Measurements from ENCODE around the gene OGA. TPM values are rescaled to one million over a fixed set of nuclear protein-coding genes. Genes with fewer than 3 reads are reported as not detected.

The OGA gene
- total and polyA plus RNA-seq, 2 donors (not counting 3 experiments of a cell fraction or from before 2014, with no cell fraction given): 30.8 to 118 TPM

- FAIRE-seq: no peak
- POLR2A ChIA-PET: no interaction called here
Observed at GRCh38 chr10:101752241-101752640, 66.0 kb downstream of the OGA start.

More at GRCh38 chr10:101752241-101752640, 66.0 kb downstream of the OGA start:
- BruUV-seq (replicated peaks): no TSS peak
- H4K20me1 ChIP-seq (replicated peaks; ENCODE audit: control insufficient read depth, extremely low read depth, insufficient read depth, low read length): no peaks in the 10 kb centered on the region
- no peak overlapping the region for H3K4me3 ChIP-seq (replicated peaks in 1 of 3; ENCODE audit: insufficient read depth in 1 of 3, low read depth in 1 of 3, low read length in 3 of 3)
- no peaks in the 10 kb centered on the region for H3K9me3 ChIP-seq (replicated peaks; ENCODE audit: control insufficient read depth, insufficient read depth, low read length)
- H3K9me1 ChIP-seq (replicated peaks; ENCODE audit: control insufficient read depth, extremely low read depth, insufficient read depth, low read length): no peaks in the 10 kb centered on the region
- no peak overlapping the region for H2AFZ ChIP-seq (ENCODE audit: low read depth, low read length)
- peaks cover 6 to 15% of the 10 kb centered on the region in 2 experiments for H3K27me3 ChIP-seq (ENCODE audit: control insufficient read depth in 2 of 2, insufficient read depth in 2 of 2, low read length in 2 of 2)
- intact Hi-C loops (cut with micrococcal nuclease) (no loop called here), dilution Hi-C loops (cut with MboI; ENCODE audit: extremely low pct_ligation_motif_present, low sequenced_read_pairs) (no loop called here)
- no peak overlapping the region for H3K27ac ChIP-seq (ENCODE audit: insufficient read depth, low read depth, low read length)
- CTCF ChIA-PET: interaction anchor here (0.6 to 2.3 kb wide), 4 partner anchors 11 to 240 kb away, joined by 3 to 7 read pairs (median 4); no protein-coding TSS in a partner anchor
- no peaks in the 10 kb centered on the region for H3K4me1 ChIP-seq (ENCODE audit: control insufficient read depth, extremely low read depth, insufficient read depth, low read length)
- DNase-seq (ENCODE audit: low read depth, low spot score): no peak
- TF ChIP-seq FOS (IDR thresholded peaks at IDR 0.05; ENCODE audit: borderline replicate concordance, insufficient read depth, low read length): no peak
- no peak for TF ChIP-seq JUN (IDR thresholded peaks at IDR 0.05; ENCODE audit: borderline replicate concordance, insufficient read depth, insufficient read length, low read depth)
- no peak for TF ChIP-seq POLR2A (IDR thresholded peaks at IDR 0.05; ENCODE audit: low read depth, low read length)
- TF ChIP-seq CTCF (IDR thresholded peaks at IDR 0.05; ENCODE audit: extremely low read depth in 1 of 2, insufficient read depth in 1 of 2, low read depth in 1 of 2, low read length in 2 of 2): no peak
- no peak for TF ChIP-seq MYC (IDR thresholded peaks at IDR 0.05; ENCODE audit: low read depth, low read length)
- no peak for TF ChIP-seq POLR2AphosphoS5 (IDR thresholded peaks at IDR 0.05; ENCODE audit: insufficient read depth, low read depth, low read length)
- no peak for TF ChIP-seq EZH2 (IDR thresholded peaks at IDR 0.05; ENCODE audit: borderline replicate concordance, low read depth, low read length, severe bottlenecking)
- no peak for TF ChIP-seq GATA2 (IDR thresholded peaks at IDR 0.05; ENCODE audit: insufficient read depth, insufficient read length, low read depth, low read length)
- no peak for TF ChIP-seq MAX (IDR thresholded peaks at IDR 0.05; ENCODE audit: insufficient read depth, insufficient read length)
- no peaks in the 10 kb centered on the region for H3K79me2 ChIP-seq (ENCODE audit: control insufficient read depth, insufficient read depth, low read length)
- no peaks in the 10 kb centered on the region for H3K36me3 ChIP-seq (ENCODE audit: control insufficient read depth in 2 of 2, extremely low read depth in 1 of 2, insufficient read depth in 2 of 2, low read length in 2 of 2)
- no peak overlapping the region for H3K4me2 ChIP-seq (ENCODE audit: insufficient read depth, low read length)
- no peak overlapping the region for H3K9ac ChIP-seq (replicated peaks; ENCODE audit: extremely low read depth, insufficient read depth, low read length)
